ENCODE results near the gene HNMT. TPM values are rescaled to one million over a fixed set of nuclear protein-coding genes. Genes with fewer than 3 reads are reported as not detected.

HNMT gene
- total RNA-seq, 2 experiments from 2014 or later, result 0.78 TPM; not detected in 1

DNA sequence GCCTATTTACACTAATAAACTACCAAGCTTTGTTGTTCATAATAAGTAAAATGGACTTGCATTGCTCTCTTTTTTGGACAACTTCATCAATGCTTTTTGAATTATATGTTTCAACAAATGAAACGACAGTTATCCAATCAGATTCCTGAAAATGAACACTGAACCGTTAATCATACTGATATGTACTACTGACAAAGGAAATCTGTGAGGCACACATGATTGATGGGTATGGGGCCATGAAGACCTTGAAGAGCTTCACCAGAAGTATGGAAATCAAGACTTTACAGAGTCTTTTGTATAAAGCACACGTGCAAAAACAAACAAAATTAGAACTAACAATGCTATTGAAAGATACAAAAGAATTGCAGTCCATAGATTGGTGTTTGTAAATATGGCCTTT is 51.2 kb downstream of the HNMT start:
- no peaks in the 10 kb centered on the region for H3K4me1 Mint-ChIP-seq (ENCODE audit: low read depth)
- TF ChIP-seq, protein P1, sequence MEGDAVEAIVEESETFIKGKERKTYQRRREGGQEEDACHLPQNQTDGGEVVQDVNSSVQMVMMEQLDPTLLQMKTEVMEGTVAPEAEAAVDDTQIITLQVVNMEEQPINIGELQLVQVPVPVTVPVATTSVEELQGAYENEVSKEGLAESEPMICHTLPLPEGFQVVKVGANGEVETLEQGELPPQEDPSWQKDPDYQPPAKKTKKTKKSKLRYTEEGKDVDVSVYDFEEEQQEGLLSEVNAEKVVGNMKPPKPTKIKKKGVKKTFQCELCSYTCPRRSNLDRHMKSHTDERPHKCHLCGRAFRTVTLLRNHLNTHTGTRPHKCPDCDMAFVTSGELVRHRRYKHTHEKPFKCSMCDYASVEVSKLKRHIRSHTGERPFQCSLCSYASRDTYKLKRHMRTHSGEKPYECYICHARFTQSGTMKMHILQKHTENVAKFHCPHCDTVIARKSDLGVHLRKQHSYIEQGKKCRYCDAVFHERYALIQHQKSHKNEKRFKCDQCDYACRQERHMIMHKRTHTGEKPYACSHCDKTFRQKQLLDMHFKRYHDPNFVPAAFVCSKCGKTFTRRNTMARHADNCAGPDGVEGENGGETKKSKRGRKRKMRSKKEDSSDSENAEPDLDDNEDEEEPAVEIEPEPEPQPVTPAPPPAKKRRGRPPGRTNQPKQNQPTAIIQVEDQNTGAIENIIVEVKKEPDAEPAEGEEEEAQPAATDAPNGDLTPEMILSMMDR (IDR thresholded peaks at IDR 0.05), result no peak
- H3K4me1 ChIP-seq (ENCODE audit: insufficient read depth, low read length), result no peaks in the 10 kb centered on the region
- intact Hi-C loops (cut with DNase I, micrococcal nuclease), result no loop called here
- H3K27me3 ChIP-seq (ENCODE audit: control insufficient read depth in 1 of 2, insufficient read depth in 2 of 2, low read length in 2 of 2), result no peaks in the 10 kb centered on the region
- H3K9me3 ChIP-seq (ENCODE audit: control insufficient read depth in 1 of 2, insufficient read depth in 1 of 2, low read length in 2 of 2), result no peaks in the 10 kb centered on the region
- H3K36me3 ChIP-seq (ENCODE audit: insufficient read depth, low read length), result no peaks in the 10 kb centered on the region
- H3K27ac Mint-ChIP-seq, result no peak overlapping the region
- no peaks in the 10 kb centered on the region for H3K9me3 Mint-ChIP-seq
- ChIA-PET CTCF (no interaction called here), POLR2A (no interaction called here)
- no peak for DNase-seq
- no peak for ATAC-seq (ENCODE audit: poor library complexity)
- H3K4me3 ChIP-seq (ENCODE audit: low read length), result no peak overlapping the region
- no peak overlapping the region for H3K4me3 Mint-ChIP-seq
- H3K27me3 Mint-ChIP-seq, result no peaks in the 10 kb centered on the region
- H3K27ac ChIP-seq (ENCODE audit: low read depth in 1 of 2, low read length in 2 of 2), result no peak overlapping the region
- H3K36me3 Mint-ChIP-seq (ENCODE audit: low read depth), result no peaks in the 10 kb centered on the region

DNA sequence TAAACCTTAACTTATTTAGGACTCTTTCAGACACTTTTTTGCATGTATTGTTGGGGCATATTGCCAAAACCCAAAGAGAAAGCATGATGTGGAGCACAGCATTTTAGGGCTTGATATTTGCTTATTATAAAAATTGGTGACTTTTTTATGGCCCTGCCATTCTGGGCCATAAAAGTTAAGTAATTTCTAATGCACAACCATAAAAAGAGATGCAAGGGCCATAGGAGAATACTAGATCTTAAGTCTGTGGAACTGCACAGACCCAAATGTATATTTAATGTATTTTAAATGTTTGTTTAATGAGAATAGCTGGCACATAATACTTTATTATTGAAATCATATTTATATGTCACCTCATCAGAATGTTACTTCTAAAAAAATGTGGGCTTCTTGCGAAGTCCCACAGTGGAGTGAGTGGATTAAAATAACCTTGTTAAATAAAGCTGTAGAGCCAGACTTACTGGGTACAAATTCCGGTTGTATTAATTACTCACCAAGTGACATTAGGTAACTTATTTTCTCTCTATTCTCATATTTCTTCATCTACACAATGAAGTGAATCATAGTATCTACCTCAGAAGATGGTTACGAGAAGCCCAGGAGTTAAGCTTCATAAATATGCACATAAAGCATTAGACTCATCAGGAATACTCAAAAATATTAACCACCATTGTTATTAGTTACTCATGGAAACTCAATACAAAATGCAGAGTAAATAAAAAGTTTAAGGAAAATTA is 52.2 kb downstream of the HNMT start:
- ChIA-PET POLR2A (no interaction called here), CTCF (no interaction called here)
- TF ChIP-seq, protein P1 (IDR thresholded peaks at IDR 0.05), result no peak
- H3K4me3 Mint-ChIP-seq, result no peak overlapping the region
- H3K4me1 Mint-ChIP-seq (ENCODE audit: low read depth), result no peaks in the 10 kb centered on the region
- no peaks in the 10 kb centered on the region for H3K27me3 Mint-ChIP-seq
- no peak overlapping the region for H3K4me3 ChIP-seq (ENCODE audit: low read length)
- no peak overlapping the region for H3K27ac Mint-ChIP-seq
- ATAC-seq (ENCODE audit: poor library complexity) (no peak), DNase-seq (no peak)
- H3K9me3 Mint-ChIP-seq, result no peaks in the 10 kb centered on the region
- no peaks in the 10 kb centered on the region for H3K9me3 ChIP-seq (ENCODE audit: control insufficient read depth in 1 of 2, insufficient read depth in 1 of 2, low read length in 2 of 2)
- H3K4me1 ChIP-seq (ENCODE audit: insufficient read depth, low read length), result no peaks in the 10 kb centered on the region
- intact Hi-C loops (cut with DNase I, micrococcal nuclease), result no loop called here
- H3K36me3 ChIP-seq (ENCODE audit: insufficient read depth, low read length), result no peaks in the 10 kb centered on the region
- no peaks in the 10 kb centered on the region for H3K36me3 Mint-ChIP-seq (ENCODE audit: low read depth)
- no peaks in the 10 kb centered on the region for H3K27me3 ChIP-seq (ENCODE audit: control insufficient read depth in 1 of 2, insufficient read depth in 2 of 2, low read length in 2 of 2)
- H3K27ac ChIP-seq (ENCODE audit: low read depth in 1 of 2, low read length in 2 of 2), result no peak overlapping the region

DNA sequence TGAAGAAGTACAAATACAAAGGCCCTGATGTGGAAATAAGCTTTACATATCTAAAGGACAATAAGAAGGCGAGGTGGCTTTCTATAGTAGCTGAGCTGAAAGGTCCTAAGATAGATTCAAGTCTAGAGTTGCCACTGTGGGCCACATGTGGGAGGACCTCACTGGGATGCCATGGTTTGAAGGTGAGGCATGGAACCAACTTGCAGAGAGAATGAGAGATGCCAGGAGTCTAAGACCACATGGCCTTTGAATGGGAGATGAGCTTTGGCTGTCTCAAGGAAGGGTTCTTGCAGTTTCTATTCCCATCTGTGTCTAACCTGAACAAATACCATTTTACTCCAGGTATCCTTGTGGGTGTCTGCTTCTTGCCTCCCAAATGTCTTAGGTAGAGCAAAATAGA is 53.6 kb downstream of the HNMT start:
- H3K27ac Mint-ChIP-seq, result no peak overlapping the region
- ATAC-seq (ENCODE audit: poor library complexity) (no peak), DNase-seq (no peak)
- no peak overlapping the region for H3K27ac ChIP-seq (ENCODE audit: low read depth in 1 of 2, low read length in 2 of 2)
- TF ChIP-seq, protein P1 (IDR thresholded peaks at IDR 0.05), result no peak
- no peaks in the 10 kb centered on the region for H3K36me3 Mint-ChIP-seq (ENCODE audit: low read depth)
- no peaks in the 10 kb centered on the region for H3K36me3 ChIP-seq (ENCODE audit: insufficient read depth, low read length)
- no peaks in the 10 kb centered on the region for H3K27me3 ChIP-seq (ENCODE audit: control insufficient read depth in 1 of 2, insufficient read depth in 2 of 2, low read length in 2 of 2)
- H3K4me1 ChIP-seq (ENCODE audit: insufficient read depth, low read length), result no peaks in the 10 kb centered on the region
- H3K9me3 Mint-ChIP-seq, result peaks cover 2% of the 10 kb centered on the region
- no peaks in the 10 kb centered on the region for H3K9me3 ChIP-seq (ENCODE audit: control insufficient read depth in 1 of 2, insufficient read depth in 1 of 2, low read length in 2 of 2)
- ChIA-PET POLR2A (no interaction called here), CTCF (interaction anchor here (0.6 kb wide), 1 partner anchor 536 kb away, joined by 3 read pairs; no protein-coding TSS in a partner anchor)
- H3K27me3 Mint-ChIP-seq, result no peaks in the 10 kb centered on the region
- no peak overlapping the region for H3K4me3 Mint-ChIP-seq
- intact Hi-C loops (cut with DNase I, micrococcal nuclease), result no loop called here
- H3K4me3 ChIP-seq (ENCODE audit: low read length), result no peak overlapping the region
- no peaks in the 10 kb centered on the region for H3K4me1 Mint-ChIP-seq (ENCODE audit: low read depth)
